Dedifferentiated amniotic fluid mesenchymal stem cell (primary cell): Measurements from ENCODE around the gene RPUSD1.

ENCODE experiments used
- DNase-seq: peaks from one replicate; pipeline ENCODE4 v3.0.0-alpha.2; 2016; ENCODE audit errors: extremely low spot score

Gene RPUSD1

DNA sequence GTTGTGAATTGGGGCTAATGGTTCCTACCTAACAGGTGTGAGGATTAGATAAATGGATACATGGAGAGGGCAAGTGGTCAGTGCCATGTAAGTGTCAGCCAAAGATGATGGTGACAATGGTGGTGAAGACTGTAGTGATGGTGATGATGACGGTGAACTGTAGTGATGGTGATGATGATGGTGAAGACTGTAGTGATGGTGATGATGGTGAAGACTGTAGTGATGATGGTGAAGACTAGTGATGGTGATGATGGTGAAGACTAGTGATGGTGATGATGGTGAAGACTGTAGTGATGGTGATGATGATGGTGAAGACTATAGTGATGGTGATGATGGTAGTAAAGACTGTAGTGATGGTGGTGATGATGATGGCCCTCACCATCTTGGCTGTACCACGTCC, 30.4 kb upstream of the RPUSD1 start:
- DNase-seq = no peak

GRCh38 chr16:818132-818531, 30.0 kb upstream of the RPUSD1 start:
- no peak for DNase-seq

GRCh38 chr16:817001-817906, 29.1 kb upstream of the RPUSD1 start:
- no peak for DNase-seq

DNA sequence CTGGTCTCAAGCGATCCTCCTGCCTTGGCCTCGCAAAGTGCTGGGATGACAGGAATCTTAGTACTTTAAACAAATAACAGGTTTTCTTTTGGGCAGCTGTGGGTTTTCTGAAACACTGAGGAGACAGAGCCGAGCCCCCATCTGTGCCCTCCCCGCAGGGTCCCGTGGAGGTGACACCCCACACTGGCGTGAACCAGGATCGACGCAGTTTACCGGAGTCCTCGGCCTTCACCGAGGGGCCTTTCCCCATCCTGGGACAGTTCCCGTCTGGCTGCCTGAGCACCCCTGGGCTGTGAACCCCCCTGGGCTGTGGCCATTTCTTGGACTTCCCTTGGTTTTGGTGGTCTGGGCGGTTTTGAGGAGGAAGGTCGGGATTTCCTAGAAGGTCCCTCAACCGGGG, 27.7 kb upstream of the RPUSD1 start:
- DNase-seq = no peak

- no peak for DNase-seq
Measured at GRCh38 chr16:814974-815373, 26.8 kb upstream of the RPUSD1 start.

DNA sequence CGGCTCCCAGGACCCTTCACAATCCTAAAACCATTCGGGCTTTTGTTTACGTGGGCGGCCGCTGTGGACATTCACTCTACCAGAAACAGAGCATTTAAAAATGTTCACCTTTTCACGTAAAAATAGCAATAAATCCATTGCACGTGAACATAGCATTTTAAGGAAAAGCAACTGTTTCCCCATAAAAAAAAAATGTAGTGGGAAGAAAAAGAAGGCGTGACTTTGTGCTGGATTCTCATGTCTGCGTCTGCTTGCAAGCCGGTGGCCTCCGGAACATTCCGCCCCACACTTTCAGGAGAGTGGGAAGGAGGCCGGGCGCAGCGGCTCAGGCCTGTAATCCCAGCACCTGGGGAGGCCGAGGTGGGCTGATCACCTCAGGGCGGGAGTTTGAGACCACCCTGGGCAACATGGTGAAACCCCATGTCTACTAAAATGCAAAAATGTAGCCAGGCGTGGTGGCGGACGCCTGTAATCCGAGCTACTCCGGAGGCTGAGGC, 25.8 kb upstream of the RPUSD1 start:
- no peak for DNase-seq

- no peak for DNase-seq
Measured at GRCh38 chr16:813204-813915, 25.2 kb upstream of the RPUSD1 start.

- DNase-seq = no peak
Measured at GRCh38 chr16:808085-808386, 19.9 kb upstream of the RPUSD1 start.

DNA sequence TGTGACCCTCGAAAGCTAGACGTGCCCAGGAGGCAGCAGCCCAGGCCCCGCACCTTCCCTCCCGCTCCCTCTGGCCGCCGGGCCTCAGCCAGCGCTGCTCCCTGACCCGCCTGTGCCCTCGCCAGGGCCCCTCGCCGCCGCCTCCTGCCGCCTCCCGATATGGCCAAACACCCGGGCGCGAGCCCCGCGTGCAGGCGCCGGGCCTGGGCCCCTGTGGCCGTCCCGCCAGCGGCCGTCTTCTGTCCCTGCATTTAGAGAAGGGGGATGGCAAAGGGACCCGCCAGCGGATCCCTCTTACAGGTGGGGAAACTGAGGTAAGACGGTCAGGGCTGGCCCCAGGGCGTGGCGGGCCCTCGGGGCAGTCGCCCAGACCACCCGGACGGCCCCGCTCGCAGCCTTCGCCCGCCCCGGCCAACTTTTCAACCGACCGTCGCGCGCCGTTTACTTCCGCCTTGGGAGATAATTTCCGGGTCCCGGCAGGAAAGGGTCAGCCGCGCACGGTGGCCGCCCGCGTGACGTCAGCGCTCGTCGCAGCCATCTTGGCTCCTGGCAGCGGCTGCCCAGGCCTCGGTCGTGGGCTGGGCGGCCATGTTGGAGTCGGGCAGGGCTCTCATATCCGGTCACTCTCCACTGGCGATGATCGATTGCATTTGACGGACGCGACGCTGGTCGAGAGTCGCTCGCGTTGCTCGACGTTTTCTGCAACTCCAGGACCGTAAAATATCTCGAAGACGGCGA, 19.3 kb upstream of the RPUSD1 start:
- peak; percentile 79 for DNase-seq

DNA sequence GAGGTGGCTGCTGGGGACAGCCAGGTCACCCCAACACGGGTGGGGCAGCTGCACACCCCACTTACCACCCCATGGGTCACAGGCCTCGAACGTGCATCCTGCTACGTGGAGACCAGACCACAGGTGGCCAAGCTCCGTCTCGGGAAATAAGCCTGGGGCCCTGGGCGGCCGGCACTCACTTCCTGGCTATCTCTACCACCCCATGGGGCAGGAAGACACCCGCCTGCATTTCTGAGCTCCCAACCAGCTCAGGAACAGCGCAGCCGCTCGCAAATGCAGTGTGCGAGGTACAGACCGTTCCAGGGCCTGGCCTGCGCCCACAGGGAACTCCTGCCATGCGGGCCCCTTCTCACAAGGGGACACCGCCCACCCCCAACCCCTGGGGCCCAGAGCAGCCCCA, 17.3 kb upstream of the RPUSD1 start:
- DNase-seq = no peak

- DNase-seq = no peak
Measured at GRCh38 chr16:804193-805048, 16.2 kb upstream of the RPUSD1 start.

- DNase-seq = no peak
Measured at GRCh38 chr16:803754-804080, 15.5 kb upstream of the RPUSD1 start.

DNA sequence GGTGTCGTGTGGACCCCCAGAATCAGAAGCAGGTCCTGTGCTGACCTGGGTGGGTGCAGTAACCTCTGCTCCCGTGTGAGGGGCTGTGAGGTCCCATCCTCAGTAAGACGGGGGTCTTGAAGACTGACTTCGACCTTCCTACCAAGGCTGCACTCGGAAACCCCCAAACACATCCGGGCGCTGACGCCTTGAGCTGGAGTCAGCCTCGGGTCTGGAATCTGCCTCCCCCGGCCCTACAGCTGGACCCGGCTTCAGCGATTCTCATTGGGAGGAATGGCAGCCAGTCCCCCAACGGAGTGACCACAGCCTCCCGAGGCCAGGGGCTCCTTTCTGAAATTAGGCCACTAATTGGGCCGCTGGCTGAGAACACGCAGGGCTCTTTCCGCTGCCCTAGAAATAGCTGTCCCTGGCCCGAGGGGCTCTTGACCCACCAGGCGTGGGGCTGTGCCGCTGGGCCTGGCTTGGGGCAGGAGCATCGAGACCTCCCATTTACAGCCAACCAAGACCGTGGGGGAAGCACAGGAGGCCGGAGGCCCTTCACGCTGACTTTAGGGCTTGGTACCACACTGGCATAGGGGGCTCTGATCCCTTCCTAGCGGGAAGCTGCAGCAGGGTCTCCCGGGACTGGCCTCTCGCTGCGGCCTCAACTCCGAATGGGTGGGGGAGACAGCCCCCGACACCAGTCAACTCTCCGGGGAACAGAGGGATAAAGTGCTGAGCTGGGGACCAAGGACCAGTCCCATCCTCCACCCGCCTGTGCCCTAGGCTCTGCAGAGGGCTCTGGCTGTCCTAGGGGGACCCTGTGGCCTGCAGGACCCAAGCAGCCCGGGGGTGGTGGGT, 15.0 kb upstream of the RPUSD1 start:
- no peak for DNase-seq

- no peak for DNase-seq
Measured at GRCh38 chr16:802461-802860, 14.3 kb upstream of the RPUSD1 start.

GRCh38 chr16:801584-802363, 13.6 kb upstream of the RPUSD1 start:
- DNase-seq = no peak

DNA sequence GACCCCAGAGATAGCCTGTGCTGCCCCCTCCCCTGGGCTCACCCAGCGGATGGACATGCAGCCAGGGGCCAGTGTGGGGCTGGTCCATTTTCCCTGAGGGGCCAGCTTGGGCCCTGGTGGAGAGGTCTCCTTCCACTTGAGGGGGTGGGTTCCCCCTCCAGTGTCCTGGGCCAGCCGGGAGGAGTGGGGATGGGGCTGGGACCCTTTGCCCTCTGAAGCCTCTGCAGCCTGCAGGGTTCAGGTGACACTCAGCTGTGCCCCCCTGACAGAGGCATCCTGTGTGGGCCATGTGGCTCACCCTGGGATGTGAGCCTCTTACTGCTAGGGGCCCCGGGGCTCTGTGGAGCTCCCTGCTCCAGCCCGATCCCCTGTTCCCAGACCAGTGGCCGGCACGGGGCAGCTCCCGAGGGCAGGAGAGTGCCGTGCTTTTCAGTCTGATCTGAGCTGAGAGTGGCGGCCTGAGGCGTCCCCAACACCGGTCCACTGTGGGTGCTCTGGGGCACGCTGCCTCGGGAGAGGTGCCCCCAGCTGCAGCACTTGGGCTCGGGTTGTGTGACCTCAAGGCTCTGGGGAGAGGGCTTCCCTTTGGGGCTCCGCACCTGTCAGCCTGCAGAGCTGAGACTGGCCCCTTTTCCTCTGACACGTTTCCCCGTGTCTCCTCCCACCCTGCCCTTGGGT, 12.8 kb upstream of the RPUSD1 start:
- no peak for DNase-seq

GRCh38 chr16:799948-800833, 12.0 kb upstream of the RPUSD1 start, which contains the start of gene GNG13:
GNG13 (minus strand) TSS chr16:800734; CDS start chr16:799077, 1,657 bp downstream.
- no peak for DNase-seq
